SKM-1 treated with dmso at 0.1 percent for 144 hours (cell line): ENCODE measurements around the gene EVC.

Source experiments
- DNase-seq: peaks from one replicate; lab custom pipeline; 2025; ENCODE audit not compliant: unreplicated experiment; lab: John Stamatoyannopoulos, UW

EVC gene

DNA sequence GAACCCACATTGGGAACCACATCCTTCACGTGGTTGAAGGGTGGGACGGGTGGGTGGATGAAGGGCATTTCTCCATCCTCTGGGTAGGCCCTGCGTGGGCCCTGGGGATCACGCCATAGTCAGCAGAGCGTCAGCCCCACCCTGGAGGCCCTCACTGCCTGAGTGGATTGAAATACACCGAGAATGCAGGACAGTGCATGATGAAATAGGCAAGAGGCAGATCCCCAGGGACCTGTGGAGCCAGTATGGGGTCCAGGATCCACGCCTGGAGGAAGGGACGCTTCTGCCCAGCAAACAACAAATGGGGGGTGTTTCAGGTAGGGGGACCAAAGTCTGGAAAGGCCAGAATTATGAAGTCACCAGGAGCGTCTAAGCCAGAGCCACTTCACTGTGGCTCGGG is 19.4 kb downstream of the EVC start:
- no peak for DNase-seq

DNA sequence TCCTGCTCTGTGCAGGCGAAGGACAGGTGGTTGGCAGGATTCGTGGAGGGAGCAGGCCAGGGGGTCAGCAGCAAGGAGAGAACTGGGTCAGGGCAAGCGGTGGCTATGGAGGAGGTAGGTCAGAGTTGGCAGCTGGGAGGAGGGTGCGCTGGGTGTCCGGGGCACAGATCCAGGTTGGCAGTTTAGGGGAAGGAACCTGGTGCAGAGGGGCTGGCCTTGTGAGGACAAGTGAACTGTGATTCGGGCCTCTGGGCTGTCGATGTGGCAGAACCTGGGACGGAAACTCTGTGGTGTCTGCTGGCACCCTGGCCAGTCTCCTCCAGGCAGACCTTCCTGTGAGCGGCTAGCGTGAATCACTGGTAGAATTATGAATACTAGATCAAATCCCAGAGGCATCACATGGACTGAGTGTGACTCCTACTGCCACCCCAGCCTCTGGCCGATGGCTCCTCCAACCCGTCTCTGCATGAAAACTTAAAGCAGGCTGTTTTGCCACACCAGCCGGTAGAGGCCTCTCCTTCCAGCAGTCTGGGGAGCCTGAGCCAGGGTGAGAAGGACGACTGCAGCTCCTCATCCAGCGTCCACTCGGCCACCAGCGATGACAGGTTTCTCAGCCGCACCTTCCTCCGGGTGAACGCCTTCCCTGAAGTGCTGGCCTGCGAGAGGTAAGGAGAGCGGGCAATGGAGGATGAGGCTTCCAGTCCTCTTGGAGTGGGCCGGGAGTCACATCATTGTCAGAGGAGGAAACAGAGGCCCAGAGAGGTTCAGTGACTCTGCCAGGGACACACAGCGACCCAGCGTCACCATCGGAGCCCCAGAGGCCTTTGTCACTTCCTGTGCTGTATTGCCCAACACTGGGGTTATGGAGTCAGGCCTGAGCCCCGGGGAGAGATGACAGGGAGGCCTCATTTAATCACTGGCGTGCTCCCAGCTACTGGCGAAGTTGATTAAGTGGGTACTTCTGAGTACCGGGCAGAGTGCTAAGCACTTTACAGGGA is 20.3 kb downstream of the EVC start:
- DNase-seq = no peak

DNA sequence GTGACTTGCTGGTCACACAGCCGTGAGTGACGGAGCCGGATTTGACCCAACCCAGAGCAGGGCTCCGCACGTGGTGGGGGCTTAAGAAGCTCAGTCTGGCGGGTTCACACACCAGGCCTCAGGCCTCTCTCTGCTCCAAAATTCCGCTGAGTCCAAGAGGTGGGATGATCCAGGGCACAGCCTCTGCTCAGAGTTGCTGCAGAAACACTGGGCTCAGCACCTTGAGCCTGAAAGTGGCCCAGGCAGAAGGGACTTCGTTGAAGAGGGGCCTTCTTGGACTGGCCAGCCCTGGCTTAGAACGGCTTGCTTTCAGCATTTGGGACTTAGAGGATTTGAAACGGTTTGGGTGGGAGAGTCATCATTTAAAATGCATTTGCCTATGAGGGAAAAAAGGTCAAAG is 21.2 kb downstream of the EVC start:
- DNase-seq = no peak

DNA sequence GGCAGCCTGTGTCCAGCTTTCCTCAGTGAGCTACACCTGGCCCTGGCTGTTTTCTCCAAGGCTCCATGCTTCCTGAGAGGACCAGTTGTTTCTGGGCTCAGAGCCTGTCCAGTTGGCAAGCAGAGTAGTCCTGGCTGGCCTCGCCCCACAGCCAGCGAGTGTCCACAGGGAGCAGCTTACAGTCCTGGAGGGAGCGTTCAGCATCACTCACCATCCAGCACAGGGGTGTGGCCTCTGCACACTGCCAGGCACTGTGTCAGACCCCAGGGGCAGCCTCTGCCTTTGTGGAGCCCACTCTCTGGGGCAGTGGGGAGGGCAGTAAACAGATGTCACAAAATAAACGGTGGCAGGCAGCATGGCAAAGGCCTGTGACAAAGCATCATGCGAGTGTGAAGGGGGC is 23.9 kb downstream of the EVC start:
- no peak for DNase-seq

DNA sequence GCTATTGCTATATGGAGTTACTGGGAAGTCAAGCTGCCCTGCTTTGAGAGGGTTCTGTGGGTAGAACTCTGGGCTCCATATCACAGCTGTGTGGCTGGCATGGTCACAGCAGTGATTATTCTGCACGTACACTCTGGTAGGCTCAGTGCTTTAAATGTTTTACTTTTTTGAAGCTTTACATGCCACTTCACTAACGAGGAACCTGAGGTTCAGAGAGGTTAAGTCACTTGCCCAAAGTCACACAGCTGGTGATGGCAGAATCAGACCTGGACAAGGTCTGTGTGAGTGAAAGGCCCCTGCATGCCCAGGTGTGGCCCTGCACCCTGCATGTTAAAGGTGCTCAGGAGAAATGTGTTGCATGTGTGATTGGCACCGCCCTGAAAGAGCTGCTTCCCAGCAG is 24.5 kb downstream of the EVC start:
- DNase-seq = no peak

DNA sequence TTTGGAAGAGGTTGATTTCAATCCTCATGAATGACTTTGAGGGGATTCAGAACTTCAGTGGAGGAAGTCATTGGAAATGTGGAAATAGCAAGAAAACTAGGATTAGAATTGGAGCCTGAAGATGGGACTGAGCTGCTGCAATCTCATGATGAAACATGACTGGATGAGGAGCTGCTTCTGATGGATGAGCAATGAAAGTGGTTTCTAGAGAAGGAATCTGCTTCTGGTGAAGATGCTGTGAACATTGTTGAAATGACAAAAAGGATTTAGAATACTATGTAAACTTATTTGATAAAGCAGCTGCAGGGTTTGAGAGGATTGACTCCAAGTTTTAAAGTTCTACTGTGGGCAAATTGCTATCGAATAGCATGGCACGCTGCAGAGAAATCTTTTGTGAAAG is 27.1 kb downstream of the EVC start:
- DNase-seq = no peak

DNA sequence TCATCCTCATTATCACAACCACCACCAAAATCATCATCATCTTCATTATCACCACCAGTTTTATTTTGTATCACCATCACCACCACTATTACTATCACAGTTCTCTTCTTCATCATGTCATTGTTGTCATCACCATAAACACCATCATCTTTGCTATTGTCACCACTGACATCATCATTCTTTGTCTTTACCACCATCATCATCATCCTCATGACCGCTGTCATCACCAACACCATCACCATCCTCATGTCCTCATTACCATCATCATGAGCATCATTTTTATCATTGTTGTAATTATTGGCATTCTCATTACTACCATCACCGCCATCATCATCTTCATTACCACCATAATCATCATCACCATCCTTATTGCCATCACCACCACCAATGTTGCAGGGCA is 31.4 kb downstream of the EVC start:
- DNase-seq = no peak

DNA sequence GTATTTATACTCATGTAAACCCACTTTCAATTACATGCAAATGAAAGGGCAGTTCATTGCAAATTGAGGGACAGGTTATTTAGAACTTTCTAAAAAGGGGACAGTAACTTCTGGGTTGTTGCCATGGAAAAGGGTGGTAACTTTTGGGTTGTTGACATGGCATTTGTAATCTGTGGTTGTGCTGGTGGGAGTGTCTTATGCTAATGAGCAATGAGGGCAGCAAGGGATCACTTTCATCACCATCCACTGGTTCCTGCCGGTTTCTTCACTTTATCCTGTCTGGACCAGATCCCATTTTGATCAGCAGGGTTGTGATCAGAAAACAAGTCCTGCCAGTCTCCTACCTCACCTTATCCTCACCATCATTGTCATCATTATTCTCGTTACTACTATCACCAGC is 32.0 kb downstream of the EVC start:
- no peak for DNase-seq

DNA sequence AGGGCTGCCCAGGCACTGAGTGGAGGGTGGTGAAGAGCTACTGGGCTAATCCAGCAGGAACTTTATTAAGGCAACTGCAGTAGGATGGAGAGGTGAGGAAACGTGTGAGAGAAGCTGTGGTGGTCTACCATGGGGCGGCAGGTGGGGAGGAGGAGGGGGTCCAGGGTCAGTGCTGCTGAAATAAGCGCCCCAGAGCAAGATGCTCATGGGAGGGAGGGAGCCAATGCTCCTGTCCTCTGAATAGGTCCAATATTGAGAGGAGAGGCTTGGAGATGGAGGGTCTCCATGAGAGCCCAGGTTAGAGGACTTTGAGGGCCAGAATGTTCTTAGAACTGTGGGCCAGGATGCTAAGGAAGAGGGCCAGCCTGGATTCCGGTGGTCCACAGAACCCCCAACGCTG is 35.2 kb downstream of the EVC start:
- no peak for DNase-seq

DNA sequence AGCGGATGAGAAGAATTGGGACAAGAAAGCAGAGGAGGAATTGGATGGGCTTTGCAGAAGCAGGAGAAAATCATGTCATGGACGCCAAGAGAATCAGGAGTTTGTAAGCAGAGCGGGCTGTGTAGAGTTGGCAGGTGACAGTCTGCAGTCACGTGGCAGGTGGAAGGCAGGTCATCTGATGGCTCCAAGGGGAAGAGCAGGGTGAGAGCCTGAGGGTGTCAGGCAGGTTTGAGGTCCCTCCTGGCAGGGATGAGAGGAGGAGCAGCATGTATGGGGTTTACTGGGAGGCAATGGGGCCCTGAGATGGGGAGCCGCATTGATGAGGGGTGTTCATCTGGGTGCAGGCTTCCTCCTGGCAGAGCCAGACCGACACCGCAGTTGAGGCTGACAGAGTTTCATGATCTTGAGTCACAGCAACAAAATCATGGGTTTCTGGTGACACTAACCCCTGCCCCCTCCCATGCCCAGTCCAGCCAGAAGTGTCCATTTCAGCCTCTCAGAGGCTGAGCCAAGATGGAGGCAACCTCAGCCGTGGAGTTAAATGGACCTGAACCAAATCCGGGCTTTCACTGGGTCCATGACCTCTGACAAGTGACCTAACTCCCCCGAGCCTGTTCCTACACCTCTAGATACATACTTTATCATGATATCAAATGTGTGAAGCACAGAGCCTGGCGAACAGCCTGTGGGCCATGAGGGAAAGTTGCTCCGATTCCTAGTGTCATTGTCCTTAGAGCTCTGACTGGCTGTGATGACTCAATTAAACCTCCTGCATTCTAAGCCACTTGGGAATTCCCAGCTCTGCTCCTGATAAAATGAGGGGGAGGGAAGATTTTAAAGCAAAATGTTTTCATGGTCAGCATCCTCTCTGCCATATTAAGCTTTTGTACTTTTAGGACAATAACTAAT is 36.1 kb downstream of the EVC start:
- no peak for DNase-seq

DNA sequence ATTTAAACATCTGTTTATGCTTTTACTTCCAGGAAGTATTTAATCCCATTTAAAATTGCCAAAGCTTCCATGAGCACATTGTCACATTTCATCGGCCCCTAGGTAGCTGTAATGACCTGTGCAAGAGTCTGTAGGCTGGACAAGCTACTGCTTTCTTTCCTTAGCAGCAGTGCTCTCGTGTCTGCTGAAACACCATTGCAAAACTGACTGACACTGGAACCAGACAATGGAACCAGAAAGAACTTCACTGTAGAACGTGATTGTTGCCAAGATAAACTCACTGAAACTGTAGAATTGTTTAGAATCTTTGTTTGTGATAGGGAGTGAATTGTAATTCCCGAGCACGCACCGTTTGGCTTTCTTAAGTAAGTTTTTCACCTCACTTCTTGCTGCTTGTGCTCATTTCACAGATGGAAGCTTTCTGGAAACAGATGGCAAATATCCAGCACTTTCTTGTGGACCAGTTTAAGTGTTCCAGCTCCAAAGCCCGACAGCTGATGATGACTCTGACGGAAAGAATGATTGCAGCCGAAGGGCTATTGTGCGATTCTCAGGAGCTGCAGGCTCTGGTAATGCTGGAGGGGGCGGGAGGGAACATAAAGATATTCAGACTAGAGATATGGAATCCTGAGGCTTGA is 36.9 kb downstream of the EVC start:
- no peak for DNase-seq

DNA sequence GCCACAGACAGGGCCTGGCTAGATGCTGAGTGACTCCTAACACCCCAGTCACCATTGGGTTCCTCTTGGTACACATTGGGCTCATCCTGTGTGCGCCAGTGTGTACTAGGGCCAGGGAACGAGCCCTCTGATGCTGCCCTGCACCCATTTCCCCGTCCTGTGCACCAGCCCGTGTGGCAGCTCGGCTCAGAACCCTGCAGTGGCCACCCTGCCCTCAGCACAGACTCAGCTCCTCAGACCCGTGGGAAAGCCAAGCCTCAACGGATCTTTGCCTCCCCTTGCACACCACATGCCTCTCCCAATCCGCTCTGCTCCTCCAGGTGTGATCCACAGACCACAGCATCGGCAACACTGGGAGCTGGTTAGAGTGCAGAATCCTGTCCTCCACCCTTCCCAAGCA is 38.6 kb downstream of the EVC start:
- DNase-seq = no peak

DNA sequence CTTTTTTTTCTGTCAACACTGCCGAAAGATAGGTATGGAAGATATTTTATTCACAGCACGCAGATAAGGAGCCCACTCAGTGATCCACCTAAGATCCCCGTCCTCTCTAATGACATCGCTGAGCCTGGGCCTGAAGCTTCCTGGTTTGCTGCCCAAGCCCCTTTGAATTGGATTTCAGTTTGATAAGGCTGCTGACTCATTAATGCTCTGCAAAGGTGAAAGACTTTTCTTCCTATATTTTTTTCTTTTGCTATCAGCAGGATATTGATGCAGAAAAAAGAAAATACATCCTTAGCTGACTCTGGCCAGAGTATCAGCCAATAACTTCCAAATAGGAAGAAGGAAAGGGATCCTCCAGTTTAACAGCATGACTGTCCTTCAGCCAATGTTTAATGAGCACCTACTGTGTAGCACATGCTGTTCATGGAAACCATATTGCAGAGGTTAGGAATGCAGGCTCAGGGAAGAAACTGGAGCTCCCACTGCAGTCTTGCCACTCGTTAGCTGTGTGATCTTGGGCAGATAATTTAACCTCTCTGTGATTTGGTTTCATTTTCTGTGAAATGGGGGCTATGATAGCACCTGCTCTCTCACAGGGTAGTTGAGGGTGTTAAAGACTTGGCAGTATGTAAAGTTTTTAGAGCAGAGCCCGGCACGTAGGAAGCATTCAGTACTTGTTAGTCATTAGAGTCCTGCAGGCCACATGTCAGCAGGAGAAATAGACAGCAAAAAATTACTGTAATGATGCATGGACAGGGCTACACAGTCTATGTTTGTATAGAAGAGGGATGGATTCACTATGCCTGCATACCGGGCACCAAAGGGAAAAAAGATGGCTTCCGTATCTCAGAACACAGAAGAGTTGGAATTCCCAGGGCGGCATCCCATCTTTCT is 39.3 kb downstream of the EVC start:
- DNase-seq = no peak

DNA sequence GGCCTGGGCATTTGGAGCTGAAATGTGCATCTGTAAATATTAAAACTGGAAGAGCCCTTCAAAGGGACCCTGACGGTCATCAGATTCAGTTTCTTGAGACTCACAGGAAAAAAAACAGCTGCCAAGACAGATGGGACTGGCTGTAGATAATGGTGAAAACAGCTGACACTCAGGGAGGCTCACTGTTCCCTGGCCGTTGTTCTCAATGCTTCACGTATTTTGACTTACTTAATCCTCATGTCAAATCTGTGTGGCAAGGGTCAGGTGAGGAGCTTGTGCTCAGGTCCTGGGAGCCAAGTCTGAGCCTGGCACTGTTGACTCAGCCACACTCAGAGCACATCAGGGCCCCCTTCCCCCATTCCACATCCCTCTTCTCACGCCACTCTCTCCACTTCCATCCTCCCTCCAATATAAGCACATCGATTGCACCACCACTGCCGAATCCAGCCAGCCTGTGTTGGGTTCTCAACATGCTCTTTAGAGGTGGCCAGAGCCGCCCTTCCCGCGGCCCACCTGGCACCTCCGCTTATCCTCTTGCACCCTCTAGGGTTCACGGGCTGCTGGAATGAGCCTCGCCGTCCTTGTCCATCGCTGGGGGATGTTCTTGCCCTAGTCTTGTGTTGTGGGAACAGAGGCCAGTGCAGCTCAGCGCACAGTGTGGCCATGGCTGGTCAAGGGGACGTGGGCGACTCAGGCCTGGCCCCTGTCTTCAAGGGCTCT is 40.1 kb downstream of the EVC start:
- no peak for DNase-seq

DNA sequence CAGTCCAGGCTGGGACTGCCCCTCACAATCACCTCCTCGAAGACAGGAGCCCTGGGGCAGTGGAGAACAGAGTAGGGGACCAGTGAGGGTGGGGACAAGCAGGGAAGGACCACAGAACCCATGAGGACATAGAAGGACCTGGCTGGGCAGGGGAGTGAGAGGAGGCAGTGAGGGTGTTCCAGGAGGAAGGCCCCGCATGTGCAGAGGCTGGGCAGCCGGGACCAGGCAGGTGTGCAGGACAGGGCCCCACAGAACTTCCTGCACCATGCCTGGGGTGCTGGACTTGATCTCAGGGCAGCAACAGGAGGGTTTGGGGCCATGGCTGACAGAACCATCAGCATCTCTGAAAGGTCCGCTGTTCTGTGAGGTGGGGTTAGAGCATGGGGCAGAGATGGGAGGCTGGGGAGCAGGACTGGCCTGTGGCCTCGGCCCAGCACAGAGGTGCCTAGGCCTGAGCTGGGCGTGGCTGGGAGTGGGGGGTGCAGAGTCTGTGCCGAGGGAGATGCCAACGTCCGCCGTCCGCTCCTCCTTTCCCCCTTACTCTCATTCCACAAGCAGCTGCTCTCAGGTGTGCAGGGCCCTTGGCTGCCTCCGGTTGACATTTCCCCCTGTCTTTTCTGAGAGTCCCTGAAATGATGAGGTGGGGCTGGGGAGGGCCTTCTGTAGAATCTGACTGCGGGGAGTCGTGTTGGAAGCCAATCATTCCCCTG is 40.8 kb downstream of the EVC start:
- no peak for DNase-seq

DNA sequence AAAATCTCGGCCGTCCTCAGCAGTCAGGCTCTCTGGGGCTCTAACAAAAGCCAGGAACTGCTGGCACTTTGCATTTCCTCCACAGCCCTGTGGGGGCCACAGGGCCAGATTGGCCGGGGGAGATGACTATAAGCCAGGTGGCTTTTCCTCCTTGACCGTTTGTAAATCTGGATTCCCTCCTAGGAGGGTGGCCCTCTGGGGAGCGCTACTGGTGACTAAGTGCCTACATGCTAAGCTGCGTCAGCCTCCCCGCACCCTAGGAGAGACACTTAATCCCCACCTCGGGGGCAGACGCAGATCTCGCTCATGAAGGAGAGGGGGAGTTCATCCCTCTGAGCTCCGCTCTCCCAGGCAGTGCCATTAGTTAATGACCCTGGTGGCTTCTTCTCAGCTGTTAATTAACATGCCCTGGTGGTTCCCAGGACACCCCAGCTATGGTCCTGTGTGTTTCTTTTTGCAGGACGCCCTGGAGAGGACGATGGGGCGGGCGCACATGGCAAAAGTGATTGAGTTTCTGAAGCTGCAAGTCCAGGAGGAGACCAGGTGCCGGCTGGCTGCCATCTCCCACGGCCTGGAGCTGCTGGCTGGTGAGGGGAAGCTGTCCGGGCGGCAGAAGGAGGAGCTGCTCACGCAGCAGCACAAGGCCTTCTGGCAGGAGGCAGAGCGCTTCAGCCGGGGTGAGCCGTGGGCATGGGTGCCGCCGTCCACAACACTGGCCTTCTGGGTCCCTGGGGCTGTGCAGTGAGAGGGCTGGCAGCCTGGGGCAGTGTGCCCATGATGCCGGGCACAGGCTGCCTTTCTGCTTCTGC is 41.6 kb downstream of the EVC start:
- no peak for DNase-seq

DNA sequence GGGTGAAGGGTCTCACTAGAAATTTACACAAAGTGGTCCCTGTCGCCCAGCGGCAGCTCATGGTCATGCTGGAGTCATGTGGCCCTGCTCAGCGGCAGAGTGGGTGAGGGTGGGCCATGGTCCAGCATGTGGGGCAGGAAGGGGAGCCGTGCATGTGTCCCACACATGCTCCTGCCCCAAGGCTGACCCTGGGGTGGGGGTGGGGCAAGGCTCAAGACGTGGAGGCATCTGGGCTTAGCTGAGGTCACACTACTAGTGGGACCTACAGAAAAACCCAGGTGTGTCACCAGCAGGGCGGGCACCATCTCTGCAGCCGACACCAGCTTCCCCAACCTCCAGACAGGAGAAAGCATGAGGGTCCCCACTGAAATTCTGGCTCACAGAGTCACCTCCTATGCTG is 42.4 kb downstream of the EVC start:
- DNase-seq = no peak

DNA sequence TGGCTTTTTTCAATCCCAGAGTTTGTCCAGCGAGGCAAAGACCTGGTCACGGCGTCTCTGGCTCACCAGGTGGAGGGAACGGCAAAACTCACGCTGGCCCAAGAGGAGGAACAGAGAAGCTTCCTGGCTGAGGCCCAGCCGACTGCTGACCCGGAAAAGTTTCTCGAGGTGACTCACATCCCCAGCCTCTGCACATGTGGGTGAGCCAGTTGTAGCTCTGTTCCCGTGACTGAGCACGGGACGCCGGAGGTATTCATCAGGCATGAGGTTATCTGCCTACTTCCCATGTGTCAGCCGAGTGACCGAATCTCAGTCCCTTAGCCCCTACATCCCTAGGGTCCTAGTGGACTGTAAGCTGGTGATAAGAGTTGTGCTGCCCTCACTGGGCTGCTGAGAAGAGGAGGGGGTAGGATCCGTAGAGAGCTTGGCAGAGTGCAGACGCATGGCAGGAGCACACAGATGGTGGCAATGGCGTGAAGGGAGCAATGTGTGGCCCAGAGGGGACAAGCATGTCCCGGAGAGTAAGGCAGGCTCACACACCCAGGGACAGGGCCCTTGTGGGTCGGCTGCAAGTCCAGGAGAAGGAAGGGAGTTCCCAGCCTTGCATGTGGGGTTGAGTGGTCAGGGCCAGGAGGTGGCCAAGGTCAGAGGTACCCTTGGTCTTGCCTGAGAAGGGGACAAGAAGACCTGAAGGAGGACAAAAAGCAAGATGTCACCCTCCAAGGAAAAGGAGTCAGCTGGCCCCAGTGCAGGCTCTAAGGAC is 42.9 kb downstream of the EVC start:
- no peak for DNase-seq
